OCI-LY7 (cell line): ENCODE results near the gene DPH1. TPM values are rescaled to one million over a fixed set of nuclear protein-coding genes. Genes with fewer than 3 reads are reported as not detected.

ENCODE experiments used
- BruUV-seq: library from RNA; stranded (reverse); fragments of 400-500 nt; replicated peaks from 2 replicates; lab custom pipeline; 2021; lab: Mats Ljungman, UMichigan
- CTCF ChIA-PET: fragments of 300-600 bp; sonication (Branson Sonifier 250); formaldehyde crosslinking; loops from one replicate; lab custom pipeline; 2022; ENCODE audit warnings: antibody characterized with exemption; ENCODE audit not compliant: unreplicated experiment; lab: Charles Lee
- POLR2A ChIA-PET: fragments of 300-600 bp; sonication (Branson Sonifier 250); formaldehyde crosslinking; loops from one replicate; lab custom pipeline; 2022; ENCODE audit warnings: antibody characterized with exemption; lab: Charles Lee
- DNase-seq: peaks from one replicate; pipeline ENCODE4 v3.0.0-alpha.2; 2015; ENCODE audit warnings: low spot score
- H2AFZ ChIP-seq: fragments of 200-600 bp; sonication (generic), shearing (Covaris generic); 2 replicates; pipeline ENCODE4 v1.6.1; 2014; ENCODE audit warnings: mild to moderate bottlenecking, antibody characterized with exemption, low read length, moderate library complexity
- H3K27ac ChIP-seq: fragments of 200-600 bp; sonication (generic); 2 replicates; pipeline ENCODE4 v1.5.1; 2014; ENCODE audit warnings: mixed run types, low read depth, mild to moderate bottlenecking, moderate library complexity, low read length, inconsistent platforms; ENCODE audit not compliant: poor library complexity, severe bottlenecking
- H3K36me3 ChIP-seq: fragments of 200-600 bp; sonication (generic); 2 replicates; pipeline ENCODE4 v1.6.1; 2014; ENCODE audit warnings: mild to moderate bottlenecking, antibody characterized with exemption, low read length, moderate library complexity, mixed read lengths; ENCODE audit not compliant: insufficient read depth
- H3K4me1 ChIP-seq: fragments of 200-600 bp; sonication (generic); 2 replicates; pipeline ENCODE4 v1.5.1; 2014; ENCODE audit warnings: mild to moderate bottlenecking, low read length; ENCODE audit not compliant: insufficient read depth, poor library complexity, severe bottlenecking
- H3K4me2 ChIP-seq: fragments of 200-600 bp; sonication (generic); 2 replicates; pipeline ENCODE4 v1.6.1; 2014; ENCODE audit warnings: mild to moderate bottlenecking, low read length
- H3K4me3 ChIP-seq: fragments of 200-600 bp; sonication (generic); 2 replicates; pipeline ENCODE4 v1.5.1; 2014; ENCODE audit warnings: mild to moderate bottlenecking, low read depth, low read length; ENCODE audit not compliant: poor library complexity, severe bottlenecking
- H3K79me2 ChIP-seq: fragments of 200-600 bp; sonication (generic); 2 replicates; pipeline ENCODE4 v1.6.1; 2016; ENCODE audit warnings: low read depth, mild to moderate bottlenecking, low read length, moderate library complexity, mixed read lengths; ENCODE audit not compliant: insufficient read depth
- H3K9me2 ChIP-seq: fragments of 200-600 bp; sonication (generic); 2 replicates; pipeline ENCODE4 v1.6.1; 2016; ENCODE audit warnings: mild to moderate bottlenecking, low read length, mixed read lengths; ENCODE audit not compliant: insufficient read depth
- H3K9me3 ChIP-seq: fragments of 200-600 bp; sonication (generic); 2 replicates; pipeline ENCODE4 v1.6.1; 2014; ENCODE audit warnings: mild to moderate bottlenecking, mixed run types, low read length, mixed read lengths
- H4K20me1 ChIP-seq: fragments of 200-600 bp; sonication (generic); 2 replicates; pipeline ENCODE4 v1.6.1; 2014; ENCODE audit warnings: mild to moderate bottlenecking, antibody characterized with exemption, low read length, moderate library complexity, mixed read lengths; ENCODE audit not compliant: insufficient read depth
- CTCF ChIP-seq: fragments of 200-600 bp; sonication (generic); conservative IDR thresholded peaks from 2 replicates; pipeline ENCODE4 v1.5.1; 2014; ENCODE audit warnings: mild to moderate bottlenecking, antibody characterized with exemption, low read length, moderate library complexity, mixed read lengths
- EZH2phosphoT487 ChIP-seq: fragments of 200-600 bp; sonication (generic); IDR thresholded peaks from 2 replicates; pipeline ENCODE4 v1.6.1; 2018; ENCODE audit warnings: low read depth, borderline replicate concordance, mild to moderate bottlenecking, mixed run types, antibody characterized with exemption, low read length, moderate library complexity, mixed read lengths
- intact Hi-C: fragments of 100-400 bp; cut with micrococcal nuclease; formaldehyde crosslinking; loops from one replicate; pipeline ENCODE4 v1.10.0; 2022; ENCODE audit not compliant: unreplicated experiment
- total RNA-seq, 2 experiments: library from RNA; depleted of rRNA in 1 of 2; stranded (reverse); fragments of >200 nt in 1 of 2; shearing (Covaris generic) in 1 of 2; gene quantifications; 2 replicates each; pipeline ENCODE4 v1.2.3, GENCODE V29; 2014 to 2022

Gene DPH1
- total RNA-seq, 2 experiments from 2014 or later = 26.5 to 35.1 TPM

GRCh38 chr17:2013994-2014317 lies 16.0 kb upstream of the DPH1 start:
- intact Hi-C loops = no loop called here
- TF ChIP-seq CTCF (no peak), EZH2phosphoT487 (no peak)
- H3K4me1 ChIP-seq = peaks cover 5% of the 10 kb centered on the region
- H3K4me2 ChIP-seq = no peak overlapping the region
- no peak overlapping the region for H3K4me3 ChIP-seq
- CTCF ChIA-PET = no interaction called here
- no peaks in the 10 kb centered on the region for H3K9me2 ChIP-seq
- H3K27ac ChIP-seq = no peak overlapping the region
- no peaks in the 10 kb centered on the region for H3K36me3 ChIP-seq
- no peaks in the 10 kb centered on the region for H3K9me3 ChIP-seq
- H4K20me1 ChIP-seq = no peaks in the 10 kb centered on the region
- H3K79me2 ChIP-seq = no peaks in the 10 kb centered on the region
- POLR2A ChIA-PET = no interaction called here
- no peak for DNase-seq
- no TSS peak for BruUV-seq
- no peak overlapping the region for H2AFZ ChIP-seq

GRCh38 chr17:2015314-2015713 lies 14.6 kb upstream of the DPH1 start:
- Histone ChIP-seq H3K9me2 (no peaks in the 10 kb centered on the region), H4K20me1 (no peaks in the 10 kb centered on the region), H3K4me3 (no peak overlapping the region), H3K36me3 (no peaks in the 10 kb centered on the region), H3K4me1 (peaks cover 5% of the 10 kb centered on the region), H3K9me3 (no peaks in the 10 kb centered on the region), H3K79me2 (no peaks in the 10 kb centered on the region), H3K4me2 (no peak overlapping the region), H2AFZ (no peak overlapping the region), H3K27ac (no peak overlapping the region)
- TF ChIP-seq EZH2phosphoT487 (no peak), CTCF (no peak)
- BruUV-seq = no TSS peak
- DNase-seq = no peak
- intact Hi-C loops = no loop called here
- POLR2A ChIA-PET = no interaction called here
- CTCF ChIA-PET = no interaction called here

GRCh38 chr17:2016494-2016893 lies 13.5 kb upstream of the DPH1 start:
- H3K9me3 ChIP-seq = no peaks in the 10 kb centered on the region
- H3K4me2 ChIP-seq = no peak overlapping the region
- no peak overlapping the region for H2AFZ ChIP-seq
- H3K9me2 ChIP-seq = no peaks in the 10 kb centered on the region
- H3K79me2 ChIP-seq = no peaks in the 10 kb centered on the region
- H4K20me1 ChIP-seq = no peaks in the 10 kb centered on the region
- H3K36me3 ChIP-seq = no peaks in the 10 kb centered on the region
- no peak overlapping the region for H3K4me3 ChIP-seq
- DNase-seq = no peak
- ChIA-PET CTCF (no interaction called here), POLR2A (interaction anchor here (0.6 kb wide), 1 partner anchor 284 kb away, joined by 3 read pairs; no protein-coding TSS in a partner anchor)
- TF ChIP-seq CTCF (no peak), EZH2phosphoT487 (no peak)
- no peak overlapping the region for H3K27ac ChIP-seq
- H3K4me1 ChIP-seq = peaks cover 5% of the 10 kb centered on the region
- intact Hi-C loops = no loop called here
- BruUV-seq = no TSS peak
